Vagina (tissue), 2 donors: Measurements from ENCODE around the gene CA7. TPM values are rescaled to one million over a fixed set of nuclear protein-coding genes. Genes with fewer than 3 reads are reported as not detected.

Source experiments
- DNase-seq, 2 donors: peaks; one replicate each; pipeline ENCODE4 v3.0.0-alpha.2; 2017; ENCODE audit errors: extremely low spot score in 2 of 2
- H3K27ac ChIP-seq: fragments of 200-600 bp; sonication (generic); one replicate; pipeline ENCODE4 v1.5.1; 2019
- H3K27me3 ChIP-seq: fragments of 200-600 bp; sonication (generic); one replicate; pipeline ENCODE4 v1.5.1; 2019
- H3K36me3 ChIP-seq, 2 donors: fragments of 200-600 bp; sonication (generic); one replicate each; pipeline ENCODE4 v1.5.1; 2017 to 2019
- H3K4me1 ChIP-seq: fragments of 200-600 bp; sonication (generic); one replicate; pipeline ENCODE4 v1.5.1; 2019
- H3K4me3 ChIP-seq, 2 donors: fragments of 200-600 bp; sonication (generic); 1 replicate in 1 of 2; 2 replicates in 1 of 2; pipeline ENCODE4 v1.5.1; 2016 to 2019
- H3K9me3 ChIP-seq: fragments of 200-600 bp; sonication (generic); one replicate; pipeline ENCODE4 v1.5.1; 2019
- CTCF ChIP-seq, 3 experiments: fragments of 450-650 bp in 2 of 3; fragments of 200-600 bp in 1 of 3; sonication (generic) in 1 of 3; IDR thresholded peaks; one replicate each; pipeline ENCODE4 v1.5.1; 2017 to 2019; ENCODE audit warnings: antibody characterized with exemption in 3 of 3, mild to moderate bottlenecking in 2 of 3, moderate library complexity in 2 of 3
- POLR2A ChIP-seq, 2 donors: fragments of 450-650 bp; IDR thresholded peaks; one replicate each; pipeline ENCODE4 v1.6.1; 2017; ENCODE audit warnings: antibody characterized with exemption in 2 of 2, mild to moderate bottlenecking in 2 of 2, moderate library complexity in 2 of 2
- POLR2AphosphoS5 ChIP-seq, 2 donors: sonication (generic); formaldehyde crosslinking; IDR thresholded peaks; one replicate each; pipeline ENCODE4 v1.9.0; 2017; ENCODE audit warnings: antibody characterized with exemption in 2 of 2, mild to moderate bottlenecking in 2 of 2, low read depth in 1 of 2; ENCODE audit not compliant: insufficient read depth in 1 of 2
- intact Hi-C: fragments of 100-400 bp; cut with DNase I; formaldehyde crosslinking; loops from one replicate; pipeline ENCODE4 v1.15.1; 2023
- total RNA-seq: library from RNA; depleted of rRNA; stranded (reverse); fragments of >200 nt; gene quantifications from one replicate; pipeline ENCODE4 v1.2.3, GENCODE V29; 2016

The CA7 gene
- total RNA-seq, 1 donor from 2014 or later = not detected

GRCh38 chr16:66874079-66874775 lies 30.0 kb downstream of the CA7 start:
- H3K27ac ChIP-seq = peak overlapping the region; percentile 24
- DNase-seq = no peak

DNA sequence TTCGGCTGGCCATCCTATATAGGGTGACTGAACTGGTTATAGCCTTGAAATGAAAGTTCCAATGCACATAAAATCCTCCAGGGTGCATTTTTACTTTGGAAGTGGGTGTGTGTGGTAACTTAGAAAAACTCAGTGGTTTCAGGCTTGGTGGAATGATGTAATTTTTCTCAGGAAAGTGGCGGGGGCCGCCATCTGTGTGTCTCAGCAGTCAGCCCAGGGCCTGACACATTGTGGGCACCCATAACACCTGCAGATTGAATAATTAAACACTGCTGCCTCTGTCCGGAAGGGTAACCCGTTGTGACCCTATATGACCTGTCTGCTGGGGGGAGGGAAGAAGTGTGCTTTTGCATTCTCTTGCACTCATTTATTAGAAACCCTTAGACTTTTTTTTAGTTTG lies 33.9 kb downstream of the CA7 start:
- Histone ChIP-seq H3K36me3 (no peaks in the 10 kb centered on the region), H3K9me3 (no peaks in the 10 kb centered on the region), H3K27me3 (no peaks in the 10 kb centered on the region), H3K4me1 (peaks cover 20% of the 10 kb centered on the region), H3K4me3 (no peak overlapping the region), H3K27ac (no peak overlapping the region)
- intact Hi-C loops = loop anchor here (10.0 kb wide), 1 partner anchor 473 kb away; no protein-coding TSS in a partner anchor
- no peak for DNase-seq
- no peak for TF ChIP-seq CTCF (IDR thresholded peaks at IDR 0.05)
- TF ChIP-seq POLR2AphosphoS5 (IDR thresholded peaks at IDR 0.05; ENCODE audit: insufficient read depth in 1 of 2, low read depth in 1 of 2) = no peak
- no peak for TF ChIP-seq POLR2A (IDR thresholded peaks at IDR 0.05)

More at GRCh38 chr16:66874079-66874775, 30.0 kb downstream of the CA7 start:
- TF ChIP-seq CTCF (IDR thresholded peaks at IDR 0.05) (no peak), POLR2AphosphoS5 (IDR thresholded peaks at IDR 0.05; ENCODE audit: insufficient read depth in 1 of 2, low read depth in 1 of 2) (no peak), POLR2A (IDR thresholded peaks at IDR 0.05) (no peak)
- no peaks in the 10 kb centered on the region for H3K27me3 ChIP-seq
- H3K36me3 ChIP-seq = no peaks in the 10 kb centered on the region
- intact Hi-C loops = loop anchor here (10.0 kb wide), 1 partner anchor 469 kb away; no protein-coding TSS in a partner anchor
- H3K4me1 ChIP-seq = peaks cover 8% of the 10 kb centered on the region
- H3K4me3 ChIP-seq = no peak overlapping the region
- no peaks in the 10 kb centered on the region for H3K9me3 ChIP-seq

DNA sequence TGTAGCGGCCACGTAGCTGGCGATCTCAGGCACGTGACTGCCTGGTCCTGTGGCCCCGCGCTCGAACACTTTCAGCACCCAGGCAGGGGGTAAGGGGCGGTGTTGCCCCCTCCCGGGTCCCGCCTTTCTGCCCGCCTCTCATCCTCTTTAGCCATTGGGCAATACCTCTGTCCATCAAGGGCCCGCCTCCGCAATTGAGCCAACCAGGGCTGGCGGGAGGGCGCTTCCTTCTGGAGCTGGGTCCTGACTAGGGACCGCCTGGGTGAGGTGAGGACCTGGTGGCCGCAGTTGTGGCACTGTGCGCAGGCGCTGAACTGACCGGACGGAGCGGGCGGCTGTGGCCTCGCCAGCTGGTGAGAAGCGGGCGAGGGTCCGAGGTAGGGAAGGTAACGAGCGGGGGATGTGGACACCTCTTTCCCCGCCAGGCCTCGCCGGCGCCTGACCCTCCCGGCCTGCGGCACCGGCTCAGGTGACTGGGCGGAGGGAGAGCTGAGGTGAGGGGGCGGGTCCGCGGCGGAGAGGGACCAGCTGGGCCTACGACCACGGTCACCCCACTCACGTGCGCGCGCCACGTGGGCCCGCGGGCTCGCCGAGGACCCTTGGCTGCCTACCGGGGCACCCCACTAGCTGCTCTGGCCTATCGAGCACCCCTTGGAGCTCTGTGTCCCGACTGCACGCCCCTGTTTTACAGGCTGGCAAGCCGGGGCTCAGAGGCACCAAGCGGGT lies 36.2 kb downstream of the CA7 start, which contains the start of gene PDP2:
TSS of gene PDP2 (plus strand) at position 228 of the 726 bp plus-strand sequence. CDS start 3,770 bp downstream, outside the sequence.
- H3K4me1 ChIP-seq = peaks cover 20% of the 10 kb centered on the region
- peak in 1 of 2 donors; percentile 96 for DNase-seq
- TF ChIP-seq POLR2AphosphoS5 (IDR thresholded peaks at IDR 0.05; ENCODE audit: insufficient read depth in 1 of 2, low read depth in 1 of 2) = peak; percentile 85 to 88
- TF ChIP-seq CTCF (IDR thresholded peaks at IDR 0.05) = peak in 1 of 3 experiments; percentile 16
- peak in 1 of 2 donors; percentile 18 for TF ChIP-seq POLR2A (IDR thresholded peaks at IDR 0.05)
- no peaks in the 10 kb centered on the region for H3K9me3 ChIP-seq
- no peaks in the 10 kb centered on the region for H3K27me3 ChIP-seq
- H3K27ac ChIP-seq = peak within 1 kb of the TSS; percentile 83
- peak within 1 kb of the TSS; percentile 88 to 93 for H3K4me3 ChIP-seq
- peaks cover 0 to 9% of the 10 kb centered on the region in 2 donors for H3K36me3 ChIP-seq
- intact Hi-C loops = no loop called here

DNA sequence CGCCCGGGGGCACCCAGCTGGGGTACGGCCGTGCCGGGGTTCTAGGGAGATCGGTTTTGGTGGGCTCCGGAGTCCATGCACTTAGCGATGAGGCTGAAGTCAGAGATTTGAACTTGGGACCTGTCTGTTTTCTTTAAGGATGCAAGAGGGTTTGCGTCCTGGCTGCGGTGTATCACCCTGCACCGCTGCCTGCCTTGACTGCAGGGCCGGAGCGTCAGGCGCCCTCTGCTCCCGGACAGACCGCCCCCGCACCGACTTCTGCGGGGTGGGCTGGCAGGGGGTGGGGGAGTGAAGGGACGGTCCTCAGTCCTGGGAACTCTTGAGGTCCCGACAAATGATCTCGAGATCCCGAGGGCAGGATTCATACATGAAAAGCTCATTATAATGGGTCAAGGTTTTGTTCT lies 36.8 kb downstream of the CA7 start:
- TF ChIP-seq POLR2AphosphoS5 (IDR thresholded peaks at IDR 0.05; ENCODE audit: insufficient read depth in 1 of 2, low read depth in 1 of 2) = no peak
- TF ChIP-seq CTCF (IDR thresholded peaks at IDR 0.05) = no peak
- no peak for TF ChIP-seq POLR2A (IDR thresholded peaks at IDR 0.05)
- H3K4me1 ChIP-seq = peaks cover 20% of the 10 kb centered on the region
- intact Hi-C loops = no loop called here
- no peaks in the 10 kb centered on the region for H3K9me3 ChIP-seq
- no peak for DNase-seq
- no peaks in the 10 kb centered on the region for H3K27me3 ChIP-seq
- peak overlapping the region; percentile 88 to 93 for H3K4me3 ChIP-seq
- peak overlapping the region; percentile 83 for H3K27ac ChIP-seq
- H3K36me3 ChIP-seq = peaks cover 0 to 13% of the 10 kb centered on the region in 2 donors
